Kidney (tissue), 14 donors: Measurements from ENCODE around the gene RERE. TPM values are rescaled to one million over a fixed set of nuclear protein-coding genes. Genes with fewer than 3 reads are reported as not detected.

Experiments
- DNase-seq, 5 donors: peaks; one replicate each; pipeline ENCODE4 v3.0.0-alpha.2; 2013 to 2020
- FAIRE-seq: peaks from 2 replicates; lab custom pipeline; 2012; peaks lifted over from hg19 to GRCh38; lab: Jason Lieb, UNC
- H3K27ac ChIP-seq, 2 donors: one replicate each; pipeline ENCODE4 v1.7.0; 2013; ENCODE audit warnings: low read depth in 2 of 2, low read length in 2 of 2, inconsistent platforms in 1 of 2
- H3K27me3 ChIP-seq: one replicate; pipeline ENCODE4 v1.7.1; 2013; ENCODE audit warnings: low read length, inconsistent platforms; ENCODE audit not compliant: control insufficient read depth, insufficient read depth
- H3K36me3 ChIP-seq, 3 donors: one replicate each; pipeline versions ENCODE4 v1.7.0 to v1.7.1; 2013; ENCODE audit warnings: low read length in 3 of 3, control low read depth in 1 of 3, inconsistent platforms in 1 of 3; ENCODE audit not compliant: insufficient read depth in 3 of 3, control insufficient read depth in 2 of 3
- H3K4me1 ChIP-seq, 3 donors: one replicate each; pipeline versions ENCODE4 v1.7.0 to v1.7.1; 2013; ENCODE audit warnings: low read length in 3 of 3, inconsistent platforms in 1 of 3, low read depth in 1 of 3; ENCODE audit not compliant: control insufficient read depth in 2 of 3, insufficient read depth in 2 of 3
- H3K4me3 ChIP-seq, 3 donors: one replicate each; pipeline versions ENCODE4 v1.7.0 to v1.8.1; 2013; ENCODE audit warnings: low read length in 3 of 3, control low read depth in 1 of 3, inconsistent platforms in 1 of 3
- H3K9ac ChIP-seq, 3 donors: one replicate each; pipeline versions ENCODE4 v1.7.0 to v1.7.1; 2013; ENCODE audit warnings: low read length in 3 of 3, control low read depth in 1 of 3, inconsistent platforms in 1 of 3
- H3K9me3 ChIP-seq, 3 donors: one replicate each; pipeline versions ENCODE4 v1.7.0 to v1.7.1; 2013; ENCODE audit warnings: low read length in 3 of 3, control low read depth in 1 of 3, inconsistent platforms in 1 of 3; ENCODE audit not compliant: control insufficient read depth in 2 of 3, insufficient read depth in 1 of 3
- intact Hi-C: fragments of 100-400 bp; cut with DNase I; formaldehyde crosslinking; loops from one replicate; pipeline ENCODE4 v1.11.1; 2022
- polyA plus RNA-seq: library from polyadenylated mRNA; stranded (reverse); fragments of 350-450 nt; fragmentation: Illumina TruSeq; extraction: RNeasy Lipid Tissue Mini Kit (QIAGEN cat#74804); gene quantifications from one replicate; pipeline ENCODE4 v1.2.3, GENCODE V29; 2014; ENCODE audit warnings: low read depth, low replicate concordance; ENCODE audit not compliant: insufficient read depth
- total RNA-seq: library from RNA; stranded (reverse); fragmentation: NEBNext Ultra II Directional; extraction: Animal tissue kit (Norgen Biotek cat#: 25700); gene quantifications from one replicate; pipeline ENCODE4 v1.2.1, GENCODE V29; 2021
- TF ChIP-seq, protein P1 (sequence below): IDR thresholded peaks from 3 replicates; pipeline ENCODE4 v1.5.1; 2012; ENCODE audit warnings: mild to moderate bottlenecking, moderate library complexity, borderline replicate concordance; ENCODE audit not compliant: insufficient read depth; ENCODE audit errors: extremely low read depth
- donor health status: control.
- donor health status: control.
- donor health status: control.
- donor health status: control.
- donor health status: control.
- donor health status: DM: yes; HTN: yes; CAD: no.
- donor health status: Normal renal cell carcinoma (clear cell type).

Gene RERE
- total and polyA plus RNA-seq, 2 donors from 2014 or later: 37.2 to 176 TPM

- Histone ChIP-seq H3K27me3 (no peaks in the 10 kb centered on the region), H3K36me3 (no peaks in the 10 kb centered on the region), H3K9ac (no peak overlapping the region), H3K4me1 (peaks cover 0 to 25% (median 22%) of the 10 kb centered on the region in 3 donors), H3K27ac (no peak overlapping the region), H3K4me3 (no peak overlapping the region), H3K9me3 (no peaks in the 10 kb centered on the region)
- no peak for FAIRE-seq
- TF ChIP-seq, protein P1, sequence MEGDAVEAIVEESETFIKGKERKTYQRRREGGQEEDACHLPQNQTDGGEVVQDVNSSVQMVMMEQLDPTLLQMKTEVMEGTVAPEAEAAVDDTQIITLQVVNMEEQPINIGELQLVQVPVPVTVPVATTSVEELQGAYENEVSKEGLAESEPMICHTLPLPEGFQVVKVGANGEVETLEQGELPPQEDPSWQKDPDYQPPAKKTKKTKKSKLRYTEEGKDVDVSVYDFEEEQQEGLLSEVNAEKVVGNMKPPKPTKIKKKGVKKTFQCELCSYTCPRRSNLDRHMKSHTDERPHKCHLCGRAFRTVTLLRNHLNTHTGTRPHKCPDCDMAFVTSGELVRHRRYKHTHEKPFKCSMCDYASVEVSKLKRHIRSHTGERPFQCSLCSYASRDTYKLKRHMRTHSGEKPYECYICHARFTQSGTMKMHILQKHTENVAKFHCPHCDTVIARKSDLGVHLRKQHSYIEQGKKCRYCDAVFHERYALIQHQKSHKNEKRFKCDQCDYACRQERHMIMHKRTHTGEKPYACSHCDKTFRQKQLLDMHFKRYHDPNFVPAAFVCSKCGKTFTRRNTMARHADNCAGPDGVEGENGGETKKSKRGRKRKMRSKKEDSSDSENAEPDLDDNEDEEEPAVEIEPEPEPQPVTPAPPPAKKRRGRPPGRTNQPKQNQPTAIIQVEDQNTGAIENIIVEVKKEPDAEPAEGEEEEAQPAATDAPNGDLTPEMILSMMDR: no peak
- no peak for DNase-seq
- intact Hi-C loops: no loop called here
Measured at GRCh38 chr1:8846263-8846662, 28.8 kb upstream of the RERE start.

GRCh38 chr1:8845104-8846097 is 28.0 kb upstream of the RERE start:
- H3K9ac ChIP-seq: no peak overlapping the region
- TF ChIP-seq, protein P1: no peak
- DNase-seq (no peak), FAIRE-seq (no peak)
- intact Hi-C loops: no loop called here
- no peaks in the 10 kb centered on the region for H3K36me3 ChIP-seq
- no peaks in the 10 kb centered on the region for H3K9me3 ChIP-seq
- no peak overlapping the region for H3K4me3 ChIP-seq
- H3K4me1 ChIP-seq: peaks cover 0 to 25% (median 22%) of the 10 kb centered on the region in 3 donors
- H3K27me3 ChIP-seq: no peaks in the 10 kb centered on the region
- H3K27ac ChIP-seq: no peak overlapping the region

GRCh38 chr1:8844501-8845006 is 27.1 kb upstream of the RERE start:
- Histone ChIP-seq H3K36me3 (no peaks in the 10 kb centered on the region), H3K4me3 (no peak overlapping the region), H3K9ac (peak overlapping the region in 1 of 3 donors; percentile 32), H3K4me1 (peaks cover 0 to 25% (median 22%) of the 10 kb centered on the region in 3 donors), H3K27ac (no peak overlapping the region), H3K27me3 (no peaks in the 10 kb centered on the region), H3K9me3 (no peaks in the 10 kb centered on the region)
- DNase-seq: peak in 1 of 5 donors; percentile 33
- no peak for FAIRE-seq
- intact Hi-C loops: no loop called here
- TF ChIP-seq, protein P1: no peak
